Heart right ventricle (tissue), 16 donors: Measurements from ENCODE around the gene SMYD1. TPM values are rescaled to one million over a fixed set of nuclear protein-coding genes. Genes with fewer than 3 reads are reported as not detected.
A peak's percentile ranks its signal among the peaks of the same experiment; 100 is the strongest.

Experiments
- ATAC-seq, 8 donors: fragments of 200-7000 bp; cut with Tn5 transposase; one replicate each; pipeline ENCODE4 v1.9.1; 2020; ENCODE audit warnings: mild to moderate bottlenecking in 8 of 8, moderate library complexity in 8 of 8, moderate number of reproducible peaks in 1 of 8
- DNase-seq, 2 donors: peaks; one replicate each; pipeline ENCODE4 v3.0.0-alpha.2; 2020
- H3K27ac ChIP-seq, 10 donors: fragments of 200-600 bp; sonication (generic) in 2 of 10; one replicate each; pipeline versions ENCODE4 v1.5.0 to v1.8.0; 2020 to 2022; ENCODE audit warnings: mild to moderate bottlenecking in 3 of 10
- H3K27me3 ChIP-seq, 7 donors: fragments of 200-600 bp; one replicate each; pipeline ENCODE4 v1.8.0; 2021 to 2022; ENCODE audit warnings: mild to moderate bottlenecking in 2 of 7
- H3K36me3 ChIP-seq, 9 donors: fragments of 200-600 bp; sonication (generic) in 1 of 9; one replicate each; pipeline versions ENCODE4 v1.5.0 to v1.8.0; 2020 to 2022; ENCODE audit warnings: mild to moderate bottlenecking in 2 of 9
- H3K4me1 ChIP-seq, 9 donors: fragments of 200-600 bp; sonication (generic) in 1 of 9; one replicate each; pipeline versions ENCODE4 v1.5.0 to v1.8.0; 2020 to 2022; ENCODE audit warnings: mild to moderate bottlenecking in 4 of 9
- H3K4me3 ChIP-seq, 10 donors: fragments of 200-600 bp; sonication (generic) in 2 of 10; one replicate each; pipeline versions ENCODE4 v1.5.0 to v1.8.0; 2020 to 2022; ENCODE audit warnings: mild to moderate bottlenecking in 7 of 10, moderate library complexity in 2 of 10
- H3K9me3 ChIP-seq, 11 donors: fragments of 200-600 bp in 10 of 11; sonication (generic) in 2 of 11; one replicate each; pipeline versions ENCODE4 v1.5.0 to v1.8.0; 2013 to 2022; ENCODE audit warnings: mild to moderate bottlenecking in 2 of 11, control low read depth in 1 of 11, moderate library complexity in 1 of 11
- CTCF ChIP-seq, 9 donors: fragments of 200-600 bp; sonication (generic) in 2 of 9; IDR thresholded peaks; one replicate each; pipeline versions ENCODE4 v1.5.0 to v1.8.0; 2021 to 2022; ENCODE audit warnings: antibody characterized with exemption in 9 of 9, mild to moderate bottlenecking in 5 of 9, moderate library complexity in 1 of 9
- WGBS, 2 donors: extraction: QIAGEN DNeasy Blood & Tissue Kit; methylation state at CpG; one replicate each; pipeline ENCODE4 v1.1.7; 2013; ENCODE audit warnings: inconsistent platforms in 1 of 2; 5-methylcytosine and 5-hydroxymethylcytosine counted together
- intact Hi-C, 10 donors: fragments of 100-400 bp; cut with DNase I; formaldehyde crosslinking; loops; one replicate each; pipeline versions ENCODE4 v1.11.1 to v1.14.2; 2022
- polyA plus RNA-seq, 2 donors: library from polyadenylated mRNA; stranded (reverse); fragments of 200-250 nt; gene quantifications; one replicate each; pipeline ENCODE4 v1.2.3, GENCODE V29; 2013
- total RNA-seq, 10 donors: library from RNA; stranded (reverse); fragmentation: NEBNext Ultra II Directional in 3 of 10; extraction: Animal tissue kit (Norgen Biotek cat#: 25700) in 3 of 10; gene quantifications; one replicate each; pipeline versions ENCODE4 v1.2.1 to v1.2.4, GENCODE V29; 2021 to 2023
- donor health status: Arrhythmogenic right ventricular cardiomyopathy.
- donor health status: ischemic (EF 13 %, LVEDD 7.1; RV severe dilation, severe dysfunction).
- donor health status: healthy with polysubstance abuse.
- donor health status: DM: no; HTN: yes; CAD: no.
- donor health status: DM: no; HTN: no; CAD: no.
- donor health status: ischemic (EF 25% LVEDD 6.9; RV normal size, moderate dysfunction).
- donor health status: ischemic (EF 25% LVEDD 5.7; RV mildly dilated, moderate dysfunction).
- donor health status: healthy.
- donor health status: DM: yes; HTN: yes; CAD: no.
- donor health status: Ischemic cardiomyopathy.
- donor health status: ischemic (EF 35%, LVEDD 5.7; RV mildly dilated, moderate dysfunction).
- donor health status: nonischemic (EF 11% LVEDD 7.7; RV severe dilation, severe dysfunction).
- donor health status: DM: yes; HTN: yes; CAD: no.
- donor health status: PGD.
- donor health status: ischemic (EF 29% LVEDD 5.4; RV normal size, mild dysfunction).
- donor health status: nonischemic (EF 23%, LVEDD 6.1; RV moderate dilation, normal function).

SMYD1 gene
- total and polyA plus RNA-seq, 12 donors: 78.7 to 534 (median 377) TPM

GRCh38 chr2:88078643-88079172, 11.1 kb downstream of the SMYD1 start:
- ATAC-seq: no peak
- no peak for TF ChIP-seq CTCF (IDR thresholded peaks at IDR 0.05)
- no peaks in the 10 kb centered on the region for H3K9me3 ChIP-seq
- H3K36me3 ChIP-seq: no peaks in the 10 kb centered on the region
- intact Hi-C loops: no loop called here
- H3K27ac ChIP-seq: peak overlapping the region in 6 of 10 donors; percentile 26 to 77 (median 64)
- no peak overlapping the region for H3K4me3 ChIP-seq
- no peak for DNase-seq
- peaks cover 0 to 73% (median 35%) of the 10 kb centered on the region in 9 donors for H3K4me1 ChIP-seq
- 35 to 37% methylated on average over 3 of the region's 3 CpGs for WGBS, 2 donors
- H3K27me3 ChIP-seq: no peaks in the 10 kb centered on the region

- Histone ChIP-seq H3K27ac (peak overlapping the region in 2 of 10 donors; percentile 35 to 53), H3K9me3 (no peaks in the 10 kb centered on the region), H3K27me3 (no peaks in the 10 kb centered on the region), H3K4me1 (peaks cover 0 to 70% (median 30%) of the 10 kb centered on the region in 9 donors), H3K4me3 (no peak overlapping the region), H3K36me3 (peaks cover 0 to 14% (median 0%) of the 10 kb centered on the region in 9 donors)
- intact Hi-C loops: no loop called here
- 53 to 59% methylated on average over 2 of the region's 2 CpGs for WGBS, 2 donors
- DNase-seq (no peak), ATAC-seq (no peak)
- TF ChIP-seq CTCF (IDR thresholded peaks at IDR 0.05): no peak
Measured at GRCh38 chr2:88080545-88080944, 12.9 kb downstream of the SMYD1 start.

GRCh38 chr2:88081924-88082608, 14.4 kb downstream of the SMYD1 start:
- intact Hi-C loops: no loop called here
- Histone ChIP-seq H3K4me3 (no peak overlapping the region), H3K9me3 (no peaks in the 10 kb centered on the region), H3K27ac (peak overlapping the region in 5 of 10 donors; percentile 19 to 40 (median 31)), H3K36me3 (peaks cover 0 to 18% (median 0%) of the 10 kb centered on the region in 9 donors), H3K27me3 (no peaks in the 10 kb centered on the region), H3K4me1 (peaks cover 0 to 56% (median 26%) of the 10 kb centered on the region in 9 donors)
- 66 to 68% methylated on average over 4 of the region's 4 CpGs for WGBS, 2 donors
- no peak for DNase-seq
- peak in 1 of 9 donors; percentile 18 for TF ChIP-seq CTCF (IDR thresholded peaks at IDR 0.05)
- peak in 5 of 8 donors; percentile 24 to 62 (median 43) for ATAC-seq

GRCh38 chr2:88082781-88083180, 15.2 kb downstream of the SMYD1 start:
- TF ChIP-seq CTCF (IDR thresholded peaks at IDR 0.05): no peak
- Histone ChIP-seq H3K4me1 (peaks cover 0 to 49% (median 26%) of the 10 kb centered on the region in 9 donors), H3K36me3 (peaks cover 0 to 18% (median 0%) of the 10 kb centered on the region in 9 donors), H3K27ac (peak overlapping the region in 4 of 10 donors; percentile 21 to 40 (median 29)), H3K27me3 (no peaks in the 10 kb centered on the region), H3K4me3 (no peak overlapping the region), H3K9me3 (no peaks in the 10 kb centered on the region)
- ATAC-seq (no peak), DNase-seq (no peak)
- intact Hi-C loops: no loop called here
- WGBS, 2 donors: 90 to 91% methylated on average over 1 of the region's 1 CpG
